Neuronal stem cell (in vitro differentiated cells): ENCODE data around the gene CDC42EP1.
A peak's percentile ranks its signal among the peaks of the same experiment; 100 is the strongest.
"Not testable (repeated sequence)": the region's sequence is repeated elsewhere in the genome, so short reads cannot be mapped to it uniquely, and the experiment has no call there.

Experiments used
- DNase-seq: peaks from one replicate; pipeline ENCODE4 v3.0.0-alpha.2; 2013; ENCODE audit warnings: low spot score
- H2AFZ ChIP-seq: one replicate; pipeline ENCODE4 v1.6.1; 2013; ENCODE audit warnings: mild to moderate bottlenecking, low read length, inconsistent platforms
- H2AK5ac ChIP-seq: 2 replicates; pipeline ENCODE4 v1.6.1; 2013; ENCODE audit warnings: low read depth, mild to moderate bottlenecking, inconsistent platforms, low read length, moderate library complexity, mixed read lengths
- H2BK120ac ChIP-seq: 2 replicates; pipeline ENCODE4 v1.6.1; 2013; ENCODE audit warnings: low read depth, mild to moderate bottlenecking, inconsistent platforms, low read length, moderate library complexity, mixed read lengths
- H2BK12ac ChIP-seq: one replicate; pipeline ENCODE4 v1.6.1; 2013; ENCODE audit warnings: low read length, inconsistent platforms
- H2BK15ac ChIP-seq: 2 replicates; pipeline ENCODE4 v1.6.1; 2013; ENCODE audit warnings: mild to moderate bottlenecking, low read length, inconsistent platforms, mixed read lengths
- H2BK5ac ChIP-seq: one replicate; pipeline ENCODE4 v1.6.1; 2013; ENCODE audit warnings: inconsistent platforms, mild to moderate bottlenecking, low read length, moderate library complexity
- H3K14ac ChIP-seq: one replicate; pipeline ENCODE4 v1.6.1; 2013; ENCODE audit warnings: low read length, inconsistent platforms
- H3K18ac ChIP-seq: 2 replicates; pipeline ENCODE4 v1.6.1; 2013; ENCODE audit warnings: low read length, inconsistent platforms
- H3K23ac ChIP-seq: 2 replicates; pipeline ENCODE4 v1.6.1; 2013; ENCODE audit warnings: low read depth, mild to moderate bottlenecking, mixed read lengths, low read length, inconsistent platforms; ENCODE audit not compliant: poor library complexity
- H3K27ac ChIP-seq: replicated peaks from 3 replicates; pipeline ENCODE4 v1.5.1; 2013; ENCODE audit warnings: low read length, inconsistent platforms
- H3K27me3 ChIP-seq, 3 experiments: 2 replicates each; pipeline ENCODE4 v1.6.1; 2013; ENCODE audit warnings: low read length in 3 of 3, mild to moderate bottlenecking in 2 of 3, inconsistent platforms in 1 of 3, low read depth in 1 of 3, mixed read lengths in 1 of 3, moderate library complexity in 1 of 3; ENCODE audit not compliant: control insufficient read depth in 3 of 3, insufficient read depth in 3 of 3
- H3K36me3 ChIP-seq, 2 donors: replicated peaks in 1 of 2; 2 replicates each; pipeline ENCODE4 v1.6.1; 2013; ENCODE audit warnings: low read length in 2 of 2; ENCODE audit not compliant: control insufficient read depth in 2 of 2, insufficient read depth in 2 of 2
- H3K4ac ChIP-seq: 2 replicates; pipeline ENCODE4 v1.6.1; 2013; ENCODE audit warnings: inconsistent platforms, mild to moderate bottlenecking, low read length, moderate library complexity
- H3K4me1 ChIP-seq, 2 donors: 1 replicate in 1 of 2; 2 replicates in 1 of 2; pipeline ENCODE4 v1.6.1; 2013; ENCODE audit warnings: low read length in 2 of 2, low read depth in 1 of 2; ENCODE audit not compliant: control insufficient read depth in 2 of 2, insufficient read depth in 1 of 2
- H3K4me2 ChIP-seq: one replicate; pipeline ENCODE4 v1.6.1; 2013; ENCODE audit warnings: mild to moderate bottlenecking, low read length, inconsistent platforms; ENCODE audit not compliant: insufficient read depth, poor library complexity, severe bottlenecking
- H3K4me3 ChIP-seq, 2 donors: 2 replicates each; pipeline ENCODE4 v1.5.1; 2013; ENCODE audit warnings: low read length in 2 of 2, mild to moderate bottlenecking in 2 of 2, inconsistent platforms in 1 of 2, moderate library complexity in 1 of 2
- H3K79me1 ChIP-seq: one replicate; pipeline ENCODE4 v1.6.1; 2013; ENCODE audit warnings: low read depth, mild to moderate bottlenecking, inconsistent platforms, low read length, moderate library complexity
- H3K9ac ChIP-seq: one replicate; pipeline ENCODE4 v1.6.1; 2013; ENCODE audit warnings: mild to moderate bottlenecking, low read depth, low read length, inconsistent platforms; ENCODE audit not compliant: poor library complexity
- H3K9me3 ChIP-seq, 2 donors: replicated peaks in 1 of 2; 2 replicates each; pipeline versions ENCODE3 to v1.6.1; 2013; ENCODE audit warnings: low read length in 2 of 2, mild to moderate bottlenecking in 2 of 2, inconsistent platforms in 1 of 2, low read depth in 1 of 2, mixed read lengths in 1 of 2, moderate library complexity in 1 of 2; ENCODE audit not compliant: control insufficient read depth in 2 of 2, insufficient read depth in 1 of 2
- H4K8ac ChIP-seq: one replicate; pipeline ENCODE4 v1.6.1; 2013; ENCODE audit warnings: low read depth, mild to moderate bottlenecking, inconsistent platforms, low read length, moderate library complexity
- H4K91ac ChIP-seq: one replicate; pipeline ENCODE4 v1.6.1; 2013; ENCODE audit warnings: low read length, low read depth, mild to moderate bottlenecking, inconsistent platforms; ENCODE audit not compliant: poor library complexity
- WGBS, 2 donors: extraction: QIAGEN DNeasy Blood & Tissue Kit; methylation state at CpG; one replicate each; pipeline ENCODE4 v1.1.7; 2013; ENCODE audit warnings: missing lambda C conversion rate in 2 of 2, mixed read lengths in 1 of 2; ENCODE audit not compliant: insufficient read length in 2 of 2, insufficient replicate concordance in 1 of 2; ENCODE audit errors: extremely low coverage in 2 of 2; 5-methylcytosine and 5-hydroxymethylcytosine counted together

The CDC42EP1 gene

DNA sequence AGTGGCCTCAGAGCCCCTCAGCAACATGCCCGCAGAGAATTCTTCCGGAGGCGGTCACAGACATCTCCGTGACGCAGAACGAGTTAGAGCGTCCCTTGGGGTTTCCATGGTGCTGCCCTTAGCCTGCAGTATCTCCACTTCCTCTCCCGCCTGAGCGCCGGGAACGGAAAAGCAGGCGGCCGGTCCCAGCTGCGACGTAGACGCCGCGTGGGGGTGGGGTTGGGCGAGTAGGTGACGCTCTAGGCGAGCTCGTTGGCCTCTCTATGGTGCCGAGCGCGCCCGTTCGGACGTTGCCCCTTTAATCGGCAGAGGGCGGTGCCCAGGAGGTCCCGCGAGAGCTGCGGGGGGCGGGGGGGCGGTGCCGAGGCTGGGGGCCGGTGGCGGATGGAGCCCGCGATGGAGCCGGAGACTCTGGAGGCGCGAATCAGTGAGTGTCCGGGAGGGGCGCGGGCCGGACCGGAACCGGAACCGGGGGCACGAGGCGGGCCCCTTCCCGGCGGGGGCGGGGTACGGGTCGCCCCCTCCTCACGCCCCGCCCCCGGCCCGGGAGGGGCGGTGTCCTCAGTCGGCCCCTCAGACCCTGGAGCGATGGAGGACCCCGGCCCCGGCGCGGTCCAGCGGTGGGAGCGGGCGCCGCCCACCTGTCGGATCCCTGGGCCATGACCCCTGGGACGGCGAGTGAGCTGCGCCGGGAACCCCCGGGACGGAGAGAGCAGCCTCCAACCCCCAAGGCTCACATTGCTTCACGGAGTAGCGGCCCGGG, 48.4 kb downstream of the CDC42EP1 start, which contains the start of gene GGA1:
Gene GGA1 (plus strand): TSS at position 358 of the 763 bp plus-strand sequence. CDS start 27 bp downstream, at position 385.
- peak within 1 kb of the TSS; percentile 32 for H2BK12ac ChIP-seq
- peak; percentile 95 for DNase-seq
- WGBS, 2 donors: no CpG with 5 or more reads among the region's 82 CpGs
- peak within 1 kb of the TSS; percentile 100 for H3K27ac ChIP-seq
- peaks cover 0 to 7% (median 0%) of the 10 kb centered on the region in 3 experiments for H3K27me3 ChIP-seq
- H2BK5ac ChIP-seq: peak within 1 kb of the TSS; percentile 98
- peaks cover 11 to 14% of the 10 kb centered on the region in 2 donors for H3K4me1 ChIP-seq
- H2AK5ac ChIP-seq: peak within 1 kb of the TSS; percentile 69
- no peaks in the 10 kb centered on the region for H3K9me3 ChIP-seq
- H3K4ac ChIP-seq: peak within 1 kb of the TSS; percentile 97
- peak within 1 kb of the TSS; percentile 99 for H3K18ac ChIP-seq
- peak within 1 kb of the TSS; percentile 67 for H3K14ac ChIP-seq
- no peak within 1 kb of the TSS for H4K8ac ChIP-seq
- peaks cover 2 to 15% of the 10 kb centered on the region in 2 donors for H3K36me3 ChIP-seq
- H3K79me1 ChIP-seq: no peaks in the 10 kb centered on the region
- H2AFZ ChIP-seq: peak within 1 kb of the TSS; percentile 88
- no peak within 1 kb of the TSS for H4K91ac ChIP-seq
- H3K23ac ChIP-seq: peak within 1 kb of the TSS; percentile 80
- H2BK15ac ChIP-seq: peak within 1 kb of the TSS; percentile 81
- peak within 1 kb of the TSS; percentile 96 for H2BK120ac ChIP-seq
- H3K4me2 ChIP-seq: peak within 1 kb of the TSS; percentile 88
- peak within 1 kb of the TSS; percentile 99 for H3K9ac ChIP-seq
- H3K4me3 ChIP-seq: peak within 1 kb of the TSS; percentile 86 to 92

DNA sequence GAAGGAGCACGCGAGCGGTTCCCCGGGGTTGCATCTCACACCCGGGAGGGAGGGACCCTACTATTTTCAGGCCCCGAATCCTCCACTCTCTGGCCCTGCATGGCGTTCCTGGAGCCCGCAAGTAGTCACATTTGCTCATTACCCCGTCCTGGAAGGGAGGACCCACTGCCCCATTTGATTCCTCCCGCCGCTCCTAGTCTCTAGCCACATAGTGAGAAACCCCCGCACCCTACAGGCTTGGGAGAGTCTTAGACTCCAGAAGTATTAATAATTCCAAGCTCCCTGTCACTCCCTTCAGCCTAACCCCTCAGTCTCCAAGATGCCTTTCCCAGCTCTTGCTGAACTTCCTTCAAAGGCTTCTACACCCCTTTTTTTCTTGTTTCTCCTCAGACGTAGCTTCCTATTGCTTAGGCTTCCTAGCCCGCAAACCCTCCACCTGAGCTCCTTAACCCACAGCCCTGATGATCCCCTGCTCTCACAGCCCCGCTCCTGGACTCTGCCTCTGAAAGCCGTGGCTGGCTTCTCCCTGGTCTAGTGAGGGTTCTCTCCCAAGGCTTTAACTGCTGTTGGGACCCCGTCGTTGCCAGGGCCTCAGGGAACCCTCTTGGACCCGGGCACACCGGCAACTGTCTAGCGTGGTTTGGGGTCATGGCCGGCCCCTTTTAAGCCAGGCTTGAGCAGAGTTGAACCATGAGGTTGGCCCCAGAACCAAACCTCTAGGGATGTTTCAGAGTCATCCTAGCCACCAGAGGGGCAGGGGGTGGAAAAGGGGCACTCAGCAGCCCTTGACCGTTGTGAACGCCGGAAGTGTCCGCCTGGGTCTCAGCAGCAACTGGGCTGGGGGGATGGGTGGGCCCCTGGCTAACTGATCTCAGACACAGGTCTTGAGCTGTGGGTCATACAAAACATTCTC, 49.2 kb downstream of the CDC42EP1 start:
- WGBS, 2 donors: no CpG with 5 or more reads among the region's 26 CpGs
- DNase-seq: no peak

DNA sequence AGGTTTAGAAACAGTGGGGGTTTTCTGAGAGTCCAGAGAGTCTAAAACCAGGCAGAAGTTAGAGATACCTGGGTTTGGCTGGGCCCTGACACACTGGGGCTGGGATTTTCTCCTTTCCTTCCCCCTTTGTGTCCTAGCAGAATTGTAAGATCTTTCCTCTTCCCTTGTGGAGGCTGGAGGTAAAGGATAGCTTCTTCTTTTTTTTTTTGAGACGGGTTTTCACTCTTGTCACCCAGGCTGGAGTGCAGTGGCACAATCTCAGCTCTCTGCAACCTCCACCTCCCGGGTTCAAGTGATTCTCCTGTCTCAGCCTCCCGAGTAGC, 49.8 kb downstream of the CDC42EP1 start:
- H4K8ac ChIP-seq, H2BK15ac ChIP-seq, H3K27me3 ChIP-seq, H2AK5ac ChIP-seq, H3K27ac ChIP-seq, H2BK120ac ChIP-seq, H3K18ac ChIP-seq, H3K9me3 ChIP-seq, H2BK5ac ChIP-seq, H2BK12ac ChIP-seq, H3K79me1 ChIP-seq, H4K91ac ChIP-seq, H3K4ac ChIP-seq, H3K9ac ChIP-seq, H3K4me2 ChIP-seq, H3K23ac ChIP-seq, DNase-seq, H3K14ac ChIP-seq: not testable (repeated sequence)
- Histone ChIP-seq H2AFZ (peak overlapping the region; percentile 88), H3K4me1 (peaks cover 11 to 14% of the 10 kb centered on the region in 2 donors), H3K4me3 (peak overlapping the region in 1 of 2 donors; percentile 86), H3K36me3 (peaks cover 2 to 27% of the 10 kb centered on the region in 2 donors)
- no CpG with 5 or more reads among the region's 3 CpGs for WGBS, 2 donors

More for the DNA sequence above, 49.2 kb downstream of the CDC42EP1 start:
- Histone ChIP-seq H3K27me3 (peaks cover 0 to 7% (median 0%) of the 10 kb centered on the region in 3 experiments), H4K91ac (no peak overlapping the region), H3K9me3 (no peaks in the 10 kb centered on the region), H3K4ac (no peak overlapping the region), H3K4me1 (peaks cover 11 to 14% of the 10 kb centered on the region in 2 donors), H3K4me3 (peak overlapping the region; percentile 86 to 92), H2BK120ac (no peak overlapping the region), H3K27ac (peak overlapping the region; percentile 100), H3K4me2 (peak overlapping the region; percentile 88), H2AK5ac (peak overlapping the region; percentile 69), H2BK5ac (no peak overlapping the region), H2BK12ac (peak overlapping the region; percentile 32), H3K23ac (peak overlapping the region; percentile 80), H3K36me3 (peaks cover 2 to 23% of the 10 kb centered on the region in 2 donors), H3K18ac (peak overlapping the region; percentile 91), H3K79me1 (no peaks in the 10 kb centered on the region), H4K8ac (no peak overlapping the region), H2BK15ac (peak overlapping the region; percentile 81), H3K9ac (peak overlapping the region; percentile 99), H3K14ac (peak overlapping the region; percentile 67), H2AFZ (peak overlapping the region; percentile 88)
